Astrocyte of the spinal cord (primary cell): ENCODE results near the gene SV2C.
A peak's percentile ranks its signal among the peaks of the same experiment; 100 is the strongest.

Source experiments
- DNase-seq: peaks from one replicate; pipeline ENCODE4 v3.0.0; 2011; ENCODE audit warnings: low read depth, low spot score
- H3K4me3 ChIP-seq: 2 replicates; pipeline ENCODE4 v1.5.1; 2011; ENCODE audit warnings: low read depth, mild to moderate bottlenecking, low read length, moderate library complexity
- CTCF ChIP-seq: IDR thresholded peaks from 2 replicates; pipeline ENCODE4 v1.5.1; 2012; ENCODE audit warnings: low read depth, mild to moderate bottlenecking, low read length, inconsistent platforms
- in situ Hi-C: cut with HindIII; loops from 2 replicates; pipeline ENCODE4 v1.10.0; 2017; ENCODE audit warnings: low sequenced_read_pairs

SV2C gene

GRCh38 chr5:76256116-76256889 is 173.1 kb downstream of the SV2C start:
- TF ChIP-seq CTCF = peak; percentile 61
- peak; percentile 53 for DNase-seq
- in situ Hi-C loops = no loop called here
- H3K4me3 ChIP-seq = no peak overlapping the region

GRCh38 chr5:76257225-76257833 is 174.1 kb downstream of the SV2C start:
- in situ Hi-C loops = no loop called here
- no peak for DNase-seq
- no peak for TF ChIP-seq CTCF
- no peak overlapping the region for H3K4me3 ChIP-seq

- no peak for DNase-seq
- no peak for TF ChIP-seq CTCF
- no peak overlapping the region for H3K4me3 ChIP-seq
- in situ Hi-C loops = no loop called here
Observed at GRCh38 chr5:76257897-76258296, 174.7 kb downstream of the SV2C start.

GRCh38 chr5:76264681-76265080 is 181.5 kb downstream of the SV2C start:
- H3K4me3 ChIP-seq = no peak overlapping the region
- no peak for TF ChIP-seq CTCF
- no peak for DNase-seq
- in situ Hi-C loops = no loop called here

GRCh38 chr5:76269259-76269931 is 186.2 kb downstream of the SV2C start:
- in situ Hi-C loops = no loop called here
- no peak overlapping the region for H3K4me3 ChIP-seq
- no peak for DNase-seq
- TF ChIP-seq CTCF = no peak

GRCh38 chr5:76269932-76270610 is 186.9 kb downstream of the SV2C start:
- no peak for TF ChIP-seq CTCF
- no peak for DNase-seq
- in situ Hi-C loops = no loop called here
- H3K4me3 ChIP-seq = no peak overlapping the region
